GM13977 (cell line): ENCODE results near the gene CKAP4.

Experiments used
- DNase-seq: peaks from one replicate; pipeline ENCODE4 v3.0.0; 2012; ENCODE audit warnings: low spot score
- CTCF ChIP-seq: IDR thresholded peaks from 2 replicates; pipeline ENCODE4 v1.5.1; 2012; ENCODE audit warnings: mild to moderate bottlenecking, control low read depth; ENCODE audit not compliant: insufficient read depth; ENCODE audit errors: extremely low read depth, missing control alignments
- in situ Hi-C: fragments of 300-500 bp; cut with MboI; formaldehyde crosslinking; loops from one replicate; pipeline ENCODE4 v1.12.0; 2022; ENCODE audit warnings: low sequenced_read_pairs, low pct_unique_long_range_greater_than_20kb, mixed read lengths, inconsistent platforms; ENCODE audit not compliant: unreplicated experiment

Gene CKAP4

GRCh38 chr12:106254724-106255123 lies 6.9 kb upstream of the CKAP4 start:
- in situ Hi-C loops, result no loop called here
- no peak for TF ChIP-seq CTCF
- no peak for DNase-seq

GRCh38 chr12:106251631-106252455 lies 4.0 kb upstream of the CKAP4 start:
- in situ Hi-C loops, result no loop called here
- no peak for DNase-seq
- no peak for TF ChIP-seq CTCF

GRCh38 chr12:106249411-106250135 lies 1.8 kb upstream of the CKAP4 start:
- TF ChIP-seq CTCF, result no peak
- in situ Hi-C loops, result no loop called here
- peak; percentile 45 for DNase-seq

GRCh38 chr12:106248846-106249371 lies 1.1 kb upstream of the CKAP4 start:
- no peak for TF ChIP-seq CTCF
- DNase-seq, result peak; percentile 44
- in situ Hi-C loops, result no loop called here

- no peak for TF ChIP-seq CTCF
- in situ Hi-C loops, result no loop called here
- DNase-seq, result peak; percentile 54
Observed at GRCh38 chr12:106248312-106248845, 559 bp upstream of the CKAP4 start.

- in situ Hi-C loops, result no loop called here
- no peak for TF ChIP-seq CTCF
- peak; percentile 80 for DNase-seq
Observed at GRCh38 chr12:106246891-106247673, 738 bp downstream of the CKAP4 start.
